GM21526 (cell line): Measurements from ENCODE around the gene LRIG1.

Experiments
- ATAC-seq: cut with Tn5 transposase; IDR thresholded peaks from one replicate; pipeline ENCODE4 v1.9.1; 2021; ENCODE audit warnings: moderate library complexity; ENCODE audit not compliant: unreplicated experiment, low FRiP score

LRIG1 gene

GRCh38 chr3:66500576-66501482, at the start of gene LRIG1:
Gene LRIG1, minus strand, starts transcription at chr3:66501022. Its CDS starts 615 bp downstream, at chr3:66500407.
- peak; percentile 97 for ATAC-seq

- ATAC-seq = no peak
Observed at GRCh38 chr3:66544619-66545429, 44.0 kb upstream of the LRIG1 start.

DNA sequence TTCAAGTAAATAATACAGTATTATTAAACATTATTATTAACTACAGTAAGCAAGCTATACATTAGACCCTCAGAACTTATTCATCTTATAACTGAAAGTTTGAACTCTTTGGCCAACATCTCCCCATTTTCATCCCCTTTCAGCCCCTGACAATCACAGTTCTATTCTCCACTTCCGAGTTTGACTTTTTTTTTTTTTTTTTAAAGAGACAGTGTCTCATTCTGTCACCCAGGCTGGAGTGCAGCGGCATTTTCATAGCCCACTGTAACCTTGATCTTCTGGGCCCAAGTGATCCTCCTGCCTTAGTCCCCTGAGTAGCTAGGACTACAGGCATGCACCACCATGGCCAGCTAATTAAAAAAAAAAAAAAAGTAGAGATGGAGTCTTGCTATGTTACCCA, 41.3 kb upstream of the LRIG1 start:
- ATAC-seq = no peak

DNA sequence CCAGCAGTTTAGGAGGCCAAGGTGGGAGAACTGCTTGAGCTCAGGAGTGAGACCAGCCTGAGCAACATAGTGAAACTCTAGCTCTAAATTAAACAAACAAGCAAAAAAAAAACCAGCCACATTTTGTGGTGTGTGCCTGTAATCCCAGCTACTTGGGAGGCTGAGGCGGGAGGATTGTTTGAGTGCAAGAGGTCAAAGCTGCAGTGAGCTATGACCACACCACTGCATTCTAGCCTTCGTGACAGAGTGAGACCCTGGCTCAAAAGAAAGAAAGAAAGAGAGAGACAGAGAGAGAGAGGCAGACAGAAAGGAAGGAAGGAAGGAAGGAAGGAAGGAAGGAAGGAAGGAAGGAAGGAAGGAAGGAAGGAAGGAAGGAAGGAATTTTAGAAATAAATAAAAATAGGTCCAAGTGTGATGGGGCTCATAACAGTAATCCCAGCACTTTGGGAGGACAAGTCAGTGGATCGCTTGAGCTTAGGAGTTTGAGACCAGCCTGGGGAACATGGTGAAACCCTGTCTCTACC, 38.7 kb upstream of the LRIG1 start:
- ATAC-seq = no peak

GRCh38 chr3:66538390-66538789, 37.6 kb upstream of the LRIG1 start:
- ATAC-seq = no peak

DNA sequence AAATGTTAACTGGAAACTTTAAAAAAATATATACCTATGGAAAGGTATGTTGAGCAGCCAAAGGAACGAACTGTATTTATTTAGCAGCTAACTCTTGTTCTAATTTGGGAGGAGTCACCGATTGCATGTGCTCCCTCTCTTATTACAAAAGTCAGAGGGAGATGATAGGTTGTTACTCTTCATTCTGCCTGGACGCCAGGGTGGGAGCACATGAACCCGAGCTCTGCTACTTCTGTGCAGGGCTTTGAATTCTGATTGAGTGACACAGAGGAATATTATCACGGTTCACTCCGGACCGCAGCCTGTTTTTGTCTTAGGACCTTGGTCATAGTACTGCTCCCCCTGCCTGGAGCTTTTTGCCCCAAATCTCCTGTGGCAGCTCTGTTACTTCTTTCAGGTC, 36.9 kb upstream of the LRIG1 start:
- no peak for ATAC-seq

GRCh38 chr3:66536791-66537190, 36.0 kb upstream of the LRIG1 start:
- ATAC-seq = no peak

- no peak for ATAC-seq
Observed at GRCh38 chr3:66534304-66534845, 33.6 kb upstream of the LRIG1 start.

DNA sequence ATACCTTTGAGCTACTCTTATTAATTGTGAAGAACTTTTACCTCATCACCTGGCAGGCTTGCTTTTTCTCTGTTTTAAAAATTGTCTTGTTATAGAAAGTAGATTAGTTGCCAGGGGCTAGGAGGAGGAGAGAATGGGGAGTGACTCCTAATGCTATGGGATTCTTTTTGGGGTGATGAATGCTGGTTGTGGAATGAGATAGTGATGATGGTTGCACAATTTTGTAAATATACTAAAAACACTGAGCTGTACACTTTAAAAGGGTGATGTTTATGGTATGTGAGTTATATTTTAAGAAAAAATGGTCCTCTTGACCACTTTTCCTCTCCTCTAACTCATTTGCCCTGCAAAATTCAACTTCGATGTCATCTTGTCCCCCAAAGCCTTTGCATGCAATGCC, 31.8 kb upstream of the LRIG1 start:
- ATAC-seq = no peak

DNA sequence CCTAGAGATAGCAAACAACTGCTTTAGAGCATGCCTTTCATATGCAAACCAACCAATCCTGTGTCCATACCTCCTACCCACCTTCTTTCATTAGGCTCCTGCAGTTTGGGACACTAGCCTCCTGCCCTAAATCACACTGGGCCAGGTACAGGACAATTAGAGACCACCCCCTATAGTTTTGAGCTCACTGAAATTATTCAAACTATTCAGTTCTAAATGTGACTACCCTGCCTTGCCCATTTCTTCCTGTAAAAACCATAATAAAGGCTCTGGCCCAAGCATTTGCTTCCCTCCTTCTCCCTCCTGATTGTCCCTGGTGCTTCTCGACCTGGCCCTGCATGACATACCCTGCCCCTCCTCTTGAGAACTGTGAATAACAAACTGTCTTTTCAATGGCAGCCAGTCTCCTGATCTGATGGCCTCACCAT, 31.4 kb upstream of the LRIG1 start:
- ATAC-seq = no peak

GRCh38 chr3:66531256-66531655, 30.4 kb upstream of the LRIG1 start:
- no peak for ATAC-seq

- ATAC-seq = no peak
Observed at GRCh38 chr3:66527246-66527645, 26.4 kb upstream of the LRIG1 start.

DNA sequence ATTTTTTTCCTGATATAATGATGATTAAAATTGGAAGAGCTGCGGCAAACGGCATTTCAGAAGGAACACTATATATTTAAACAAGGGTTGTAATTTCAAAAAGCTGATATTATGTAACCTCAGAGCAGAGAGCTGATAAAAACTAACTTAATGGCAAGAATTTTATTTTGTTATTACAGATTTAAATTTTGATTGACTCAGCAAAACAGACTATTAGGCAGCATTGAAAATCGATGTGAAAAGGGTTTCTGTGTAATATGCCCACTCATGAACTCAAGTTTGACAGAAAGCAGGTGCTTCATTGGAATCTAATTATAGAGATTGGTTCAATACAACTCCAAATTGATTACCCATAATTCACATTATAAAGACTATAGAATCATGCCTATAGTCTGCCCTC, 24.9 kb upstream of the LRIG1 start:
- no peak for ATAC-seq

DNA sequence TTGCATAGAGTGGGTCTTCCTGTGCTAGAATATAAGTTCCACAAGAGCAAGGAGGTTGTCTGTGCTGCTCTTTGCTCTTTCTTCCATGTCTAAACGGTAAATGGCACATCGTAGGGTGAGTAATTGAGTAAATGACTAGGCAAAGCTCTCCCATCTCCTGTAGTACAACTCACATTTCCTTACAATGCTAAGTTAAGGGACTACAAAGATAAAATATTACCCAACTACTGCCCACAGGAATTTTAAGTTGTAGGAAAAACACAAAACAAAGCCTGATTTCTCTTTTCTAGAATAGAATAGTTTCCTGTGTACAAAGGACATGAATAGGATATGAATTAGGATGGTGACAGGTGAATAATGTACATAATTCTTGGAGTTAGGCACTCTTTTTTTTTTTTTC, 19.9 kb upstream of the LRIG1 start:
- no peak for ATAC-seq

DNA sequence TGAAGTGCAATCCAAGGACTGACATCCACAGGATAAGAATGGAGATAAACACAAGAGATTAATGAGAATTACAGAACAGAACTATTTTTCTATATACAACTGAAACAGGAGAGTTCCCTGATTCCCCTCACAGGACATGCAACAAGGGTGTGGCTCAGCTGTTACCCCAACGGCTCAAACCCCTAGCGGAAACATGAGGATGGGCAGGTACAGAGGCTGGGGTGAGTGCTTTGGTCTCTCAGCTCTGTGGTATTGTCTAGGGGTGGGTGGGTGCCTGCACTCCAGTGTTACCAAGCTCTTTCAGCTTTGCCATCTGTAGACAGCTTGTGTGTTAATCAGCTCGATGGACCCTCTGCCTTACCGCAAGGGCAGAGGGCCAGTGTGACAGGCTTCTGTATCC, 17.8 kb upstream of the LRIG1 start:
- ATAC-seq = no peak

- ATAC-seq = no peak
Observed at GRCh38 chr3:66518126-66518525, 17.3 kb upstream of the LRIG1 start.

- no peak for ATAC-seq
Observed at GRCh38 chr3:66517241-66517640, 16.4 kb upstream of the LRIG1 start.

GRCh38 chr3:66508461-66508860, 7.6 kb upstream of the LRIG1 start:
- no peak for ATAC-seq

GRCh38 chr3:66507423-66508260, 6.8 kb upstream of the LRIG1 start:
- ATAC-seq = no peak

DNA sequence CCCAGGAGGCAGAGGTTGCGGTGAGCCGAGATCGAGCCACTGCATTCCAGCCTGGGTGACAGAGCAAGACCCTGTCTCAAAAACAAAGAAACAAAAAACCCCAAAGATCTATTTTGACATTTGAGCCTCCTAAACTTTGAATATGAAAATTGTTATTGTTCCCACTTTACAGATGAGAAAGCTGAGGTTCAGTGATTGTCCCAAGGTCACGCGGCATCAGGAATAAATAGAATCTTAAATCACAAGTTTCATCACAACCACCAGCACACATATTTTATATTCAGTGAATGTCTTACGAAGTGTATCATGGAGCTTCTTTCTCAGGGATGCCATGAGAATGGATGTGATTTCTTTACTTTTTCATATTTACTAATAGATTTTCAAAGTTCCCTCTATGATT, 5.3 kb upstream of the LRIG1 start:
- no peak for ATAC-seq
